K562 (cell line): ENCODE results near the gene DNMT1. TPM values are rescaled to one million over a fixed set of nuclear protein-coding genes. Genes with fewer than 3 reads are reported as not detected.

ENCODE experiments used
- ATAC-seq: fragments of 200-7000 bp; cut with Tn5 transposase; 3 replicates; pipeline ENCODE4 v1.9.1; 2020; ENCODE audit warnings: moderate library complexity
- BruUV-seq: library from RNA; stranded (reverse); fragments of 400-500 nt; replicated peaks from 2 replicates; lab custom pipeline; 2021; lab: Mats Ljungman, UMichigan
- CTCF ChIA-PET: fragments of 300-600 bp; formaldehyde crosslinking; extraction: SDS; loops from one replicate; lab custom pipeline; 2021; ENCODE audit warnings: low intra/inter-chr PET ratio; lab: Yijun Ruan, JAX
- POLR2A ChIA-PET: fragments of 300-600, 350-650 bp; sonication (Branson Sonifier 250); formaldehyde crosslinking; extraction: SDS; loops from one replicate; lab custom pipeline; 2021; ENCODE audit warnings: antibody characterized with exemption, inconsistent platforms; lab: Yijun Ruan, JAX
- DNase-seq, 4 experiments: peaks; one replicate each; pipeline versions ENCODE4 v3.0.0 to v3.0.0-alpha.2; 2011 to 2018; ENCODE audit warnings: low spot score in 3 of 4, mixed read lengths in 3 of 4; ENCODE audit errors: extremely low read depth in 1 of 4
- FAIRE-seq: peaks from 2 replicates; lab custom pipeline; 2011; peaks lifted over from hg19 to GRCh38; lab: Jason Lieb, UNC
- H2AFZ ChIP-seq: 2 replicates; pipeline ENCODE4 v1.6.0; 2011; ENCODE audit warnings: low read depth, low read length, control low read depth, inconsistent platforms
- H3K27ac ChIP-seq: fragments of 200-600 bp; 3 replicates; pipeline ENCODE4 v1.8.0; 2011; ENCODE audit warnings: low read depth, mild to moderate bottlenecking, control low read depth, inconsistent platforms, low read length, moderate library complexity, mixed read lengths; ENCODE audit errors: extremely low read depth
- H3K27me3 ChIP-seq, 2 experiments: fragments of 300-600 bp in 1 of 2; 2 replicates in 1 of 2; 3 replicates in 1 of 2; pipeline versions ENCODE4 v1.6.0 to v1.8.0; 2011; ENCODE audit warnings: inconsistent platforms in 2 of 2, low read length in 2 of 2, mild to moderate bottlenecking in 1 of 2, mixed read lengths in 1 of 2, moderate library complexity in 1 of 2; ENCODE audit not compliant: control insufficient read depth in 2 of 2, insufficient read depth in 2 of 2
- H3K36me3 ChIP-seq: fragments of 300-600 bp; 3 replicates; pipeline ENCODE4 v1.8.0; 2011; ENCODE audit warnings: mild to moderate bottlenecking, low read length, inconsistent platforms; ENCODE audit not compliant: control insufficient read depth, insufficient read depth
- H3K4me1 ChIP-seq, 2 experiments: fragments of 200-600 bp in 1 of 2; replicated peaks in 1 of 2; 2 replicates in 1 of 2; 3 replicates in 1 of 2; pipeline versions ENCODE4 v1.5.1 to v1.8.0; 2011; ENCODE audit warnings: inconsistent platforms in 2 of 2, low read length in 2 of 2, mild to moderate bottlenecking in 1 of 2, mixed read lengths in 1 of 2, moderate library complexity in 1 of 2; ENCODE audit not compliant: control insufficient read depth in 2 of 2, insufficient read depth in 2 of 2
- H3K4me2 ChIP-seq: 2 replicates; pipeline ENCODE4 v1.6.1; 2011; ENCODE audit warnings: low read length, control low read depth, inconsistent platforms, mixed read lengths; ENCODE audit not compliant: insufficient read depth
- H3K4me3 ChIP-seq: fragments of 200-600 bp; sonication (generic), shearing (Covaris generic); 2 replicates; pipeline ENCODE4 v1.5.1; 2016; ENCODE audit warnings: control low read depth, inconsistent platforms
- H3K79me2 ChIP-seq: fragments of 200-600 bp; 3 replicates; pipeline ENCODE4 v1.8.0; 2011; ENCODE audit warnings: low read length, inconsistent platforms; ENCODE audit not compliant: control insufficient read depth, insufficient read depth
- H3K9ac ChIP-seq, 2 experiments: 2 replicates each; pipeline versions ENCODE4 v1.6.0 to v1.6.1; 2011; ENCODE audit warnings: low read depth in 2 of 2, low read length in 2 of 2, control low read depth in 1 of 2, inconsistent platforms in 1 of 2, mild to moderate bottlenecking in 1 of 2, mixed read lengths in 1 of 2; ENCODE audit not compliant: insufficient read depth in 1 of 2
- H3K9me1 ChIP-seq: one replicate; pipeline ENCODE4 v1.6.0; 2011; ENCODE audit warnings: inconsistent platforms, mild to moderate bottlenecking, low read length, moderate library complexity; ENCODE audit not compliant: control insufficient read depth, insufficient read depth
- H3K9me3 ChIP-seq: replicated peaks from 2 replicates; pipeline ENCODE4 v1.5.1; 2011; ENCODE audit warnings: low read depth, low read length, inconsistent platforms; ENCODE audit not compliant: control insufficient read depth, insufficient read depth
- H4K20me1 ChIP-seq: replicated peaks from 2 replicates; pipeline ENCODE4 v1.6.1; 2011; ENCODE audit warnings: low read length, inconsistent platforms, mixed read lengths; ENCODE audit not compliant: control insufficient read depth, insufficient read depth
- ESRRA ChIP-seq: fragments of 450-650 bp; IDR thresholded peaks from 2 replicates; pipeline ENCODE4 v1.6.1; 2014; ENCODE audit warnings: low read depth, mild to moderate bottlenecking, moderate library complexity, borderline replicate concordance
- HDAC1 ChIP-seq, 2 experiments: fragments of 450-650 bp; IDR thresholded peaks; 2 replicates each; pipeline ENCODE4 v1.6.1; 2016 to 2017; ENCODE audit warnings: inconsistent platforms in 1 of 2, mild to moderate bottlenecking in 1 of 2, moderate library complexity in 1 of 2
- KDM1A ChIP-seq, 2 experiments: fragments of 450-650 bp; IDR thresholded peaks; 2 replicates each; pipeline ENCODE4 v1.6.1; 2016; ENCODE audit warnings: mild to moderate bottlenecking in 2 of 2
- NR2C1 ChIP-seq, 2 experiments: fragments of 450-650 bp; IDR thresholded peaks; 2 replicates each; pipeline ENCODE4 v1.6.1; 2017; ENCODE audit warnings: mild to moderate bottlenecking in 2 of 2, antibody characterized with exemption in 1 of 2, inconsistent platforms in 1 of 2, missing compliant biosample characterization in 1 of 2, missing genetic modification characterization in 1 of 2
- NR2F6 ChIP-seq: fragments of 450-650 bp; formaldehyde crosslinking; IDR thresholded peaks from 2 replicates; pipeline ENCODE4 v1.4.0; 2020; ENCODE audit warnings: mild to moderate bottlenecking
- RCOR1 ChIP-seq, 2 experiments: IDR thresholded peaks; 2 replicates each; pipeline ENCODE4 v1.6.1; 2012; ENCODE audit warnings: low read depth in 2 of 2, low read length in 2 of 2, borderline replicate concordance in 1 of 2, improper control_type of control experiment in 1 of 2
- STAT5A ChIP-seq: IDR thresholded peaks from 2 replicates; pipeline ENCODE4 v1.6.1; 2012; ENCODE audit warnings: low read length, inconsistent platforms, borderline replicate concordance
- ZEB2 ChIP-seq: fragments of 450-650 bp; IDR thresholded peaks from 2 replicates; pipeline ENCODE4 v1.6.1; 2016
- ZNF212 ChIP-seq: fragments of 450-650 bp; formaldehyde crosslinking; IDR thresholded peaks from 2 replicates; pipeline ENCODE4 v1.4.0; 2020; ENCODE audit warnings: mild to moderate bottlenecking
- ZNF253 ChIP-seq: fragments of 250-450 bp; sonication (Bioruptor Pico); conservative IDR thresholded peaks from 2 replicates; pipeline ENCODE4 v1.6.1; 2021; ENCODE audit warnings: mild to moderate bottlenecking
- WGBS: fragments of 100-300 bp; shearing (Covaris generic); methylation state at CpG from one replicate; pipeline ENCODE4 v1.1.6; 2016; ENCODE audit warnings: low coverage, mixed read lengths; ENCODE audit not compliant: insufficient coverage; ENCODE audit errors: missing lambda C conversion rate; 5-methylcytosine and 5-hydroxymethylcytosine counted together
- in situ Hi-C: fragments of 300-500 bp; cut with MboI; formaldehyde crosslinking; loops from 4 replicates; pipeline ENCODE4 v1.15.0; 2018; ENCODE audit warnings: inconsistent platforms, mixed read lengths
- intact Hi-C: fragments of 100-400 bp; cut with micrococcal nuclease; formaldehyde crosslinking; loops from 2 replicates; pipeline ENCODE4 v1.14.2; 2022
- polyA plus RNA-seq, 8 experiments: library from polyadenylated mRNA; depleted of rRNA in 4 of 8; stranded (reverse) in 5 of 8; unstranded in 3 of 8; fragments of >200 nt; fragmentation: Nextera tagmentation in 2 of 8; fragmentation: Illumina TruSeq in 1 of 8; extraction: Ambion mirVana in 2 of 8; extraction: Trizol in 1 of 8; gene quantifications; 2 replicates each; pipeline versions ENCODE4 v1.2.1 to v1.2.3, GENCODE V29; 2011 to 2014; ENCODE audit warnings: inconsistent platforms in 1 of 8, missing spikeins in 1 of 8
- total RNA-seq, 7 experiments: library from RNA; depleted of rRNA in 6 of 7; stranded (reverse); fragments of >200 nt in 6 of 7; fragmentation: Illumina TruSeq in 2 of 7; extraction: Trizol in 2 of 7; gene quantifications; 2 replicates each; pipeline versions ENCODE4 v1.2.1 to v1.2.3, GENCODE V29; 2011 to 2021; ENCODE audit warnings: low replicate concordance in 1 of 7
- TF ChIP-seq, protein P1 (sequence below): sonication (generic); formaldehyde crosslinking; IDR thresholded peaks from 2 replicates; pipeline ENCODE4 v1.8.1; 2023; ENCODE audit warnings: mild to moderate bottlenecking, missing genetic modification reagents

The DNMT1 gene
- total and polyA plus RNA-seq, 9 of the 15 experiments (the other 6 are each of a cell fraction or from before 2014, with no cell fraction given), result 80.1 to 271 (median 121) TPM

GRCh38 chr19:10089801-10090375 is 104.9 kb downstream of the DNMT1 start:
- no peaks in the 10 kb centered on the region for H3K9me1 ChIP-seq
- H3K79me2 ChIP-seq, result peaks cover 3% of the 10 kb centered on the region; the same call in 1 of the 3 replicates
- no peaks in the 10 kb centered on the region for H3K9me3 ChIP-seq
- no TSS peak for BruUV-seq
- ChIA-PET CTCF (no interaction called here), POLR2A (interaction anchor here (0.7 kb wide), 1 partner anchor 199 kb away, joined by 3 read pairs; no protein-coding TSS in a partner anchor)
- in situ Hi-C loops (no loop called here), intact Hi-C loops (no loop called here)
- H4K20me1 ChIP-seq, result peaks cover 3% of the 10 kb centered on the region; the same call in 1 of the 2 replicates
- no peak overlapping the region for H3K4me2 ChIP-seq
- no peak overlapping the region for H3K27ac ChIP-seq
- FAIRE-seq (no peak), DNase-seq (peak in 1 of 4 experiments; percentile 4), ATAC-seq (no peak)
- H3K36me3 ChIP-seq, result no peaks in the 10 kb centered on the region; the same call in 2 of the 3 replicates
- H2AFZ ChIP-seq, result no peak overlapping the region
- peaks cover 12 to 47% of the 10 kb centered on the region in 2 experiments; a peak in 4 of 5 replicates for H3K4me1 ChIP-seq
- WGBS, result 28% methylated on average over 15 of the region's 15 CpGs
- H3K27me3 ChIP-seq, result no peaks in the 10 kb centered on the region
- no peak overlapping the region for H3K9ac ChIP-seq
- no peak overlapping the region for H3K4me3 ChIP-seq
- peak; percentile 87 to 94; a peak in 3 of 4 replicates for TF ChIP-seq KDM1A (IDR thresholded peaks at IDR 0.05)
- TF ChIP-seq ZEB2, result no peak
- TF ChIP-seq, protein P1, sequence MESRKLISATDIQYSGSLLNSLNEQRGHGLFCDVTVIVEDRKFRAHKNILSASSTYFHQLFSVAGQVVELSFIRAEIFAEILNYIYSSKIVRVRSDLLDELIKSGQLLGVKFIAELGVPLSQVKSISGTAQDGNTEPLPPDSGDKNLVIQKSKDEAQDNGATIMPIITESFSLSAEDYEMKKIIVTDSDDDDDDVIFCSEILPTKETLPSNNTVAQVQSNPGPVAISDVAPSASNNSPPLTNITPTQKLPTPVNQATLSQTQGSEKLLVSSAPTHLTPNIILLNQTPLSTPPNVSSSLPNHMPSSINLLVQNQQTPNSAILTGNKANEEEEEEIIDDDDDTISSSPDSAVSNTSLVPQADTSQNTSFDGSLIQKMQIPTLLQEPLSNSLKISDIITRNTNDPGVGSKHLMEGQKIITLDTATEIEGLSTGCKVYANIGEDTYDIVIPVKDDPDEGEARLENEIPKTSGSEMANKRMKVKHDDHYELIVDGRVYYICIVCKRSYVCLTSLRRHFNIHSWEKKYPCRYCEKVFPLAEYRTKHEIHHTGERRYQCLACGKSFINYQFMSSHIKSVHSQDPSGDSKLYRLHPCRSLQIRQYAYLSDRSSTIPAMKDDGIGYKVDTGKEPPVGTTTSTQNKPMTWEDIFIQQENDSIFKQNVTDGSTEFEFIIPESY (CRISPR knock-in tag), result peak; percentile 96
- no peak for TF ChIP-seq ZNF253
- peak; percentile 56 for TF ChIP-seq NR2C1 (IDR thresholded peaks at IDR 0.05)
- TF ChIP-seq NR2C1 (tag; IDR thresholded peaks at IDR 0.05), result no peak
- TF ChIP-seq NR2F6 (CRISPR knock-in tag), result no peak
- TF ChIP-seq STAT5A, result no peak
- TF ChIP-seq ZNF212 (CRISPR knock-in tag), result no peak
- peak in 1 of 2 experiments; percentile 46; a peak in 1 of 4 replicates for TF ChIP-seq HDAC1 (IDR thresholded peaks at IDR 0.05)
- peak in 1 of 2 experiments; percentile 41; a peak in 1 of 4 replicates for TF ChIP-seq RCOR1 (IDR thresholded peaks at IDR 0.05; ENCODE audit: borderline replicate concordance in 1 of 2, low read depth in 2 of 2, low read length in 2 of 2)
- TF ChIP-seq ESRRA, result 0 out of 2 replicates have a peak, but pooled peaks have one; percentile 28
- TF ChIP-seq, all 486 proteins: peak for 6
